Mammary epithelial cell (primary cell): ENCODE data around the gene KCNT1.

ENCODE experiments used
- CTCF ChIP-seq, 2 donors: IDR thresholded peaks in 1 of 2; conservative IDR thresholded peaks in 1 of 2; 2 replicates each; pipeline ENCODE4 v1.5.1; 2011 to 2012; ENCODE audit warnings: inconsistent platforms in 2 of 2, low read length in 2 of 2, mild to moderate bottlenecking in 2 of 2, control low read depth in 1 of 2, low read depth in 1 of 2; ENCODE audit not compliant: insufficient read depth in 1 of 2; ENCODE audit errors: extremely low read depth in 1 of 2
- EZH2 ChIP-seq: IDR thresholded peaks from 2 replicates; pipeline ENCODE4 v1.6.1; 2012; ENCODE audit warnings: low read length, inconsistent platforms, borderline replicate concordance

- TF ChIP-seq CTCF (conservative IDR thresholded peaks at IDR 0.05 in 1 of 2, IDR thresholded peaks at IDR 0.05 in 1 of 2; ENCODE audit: extremely low read depth in 1 of 2, insufficient read depth in 1 of 2, low read depth in 1 of 2, low read length in 2 of 2) = no peak
- TF ChIP-seq EZH2 = no peak
These were observed 70.9 kb downstream of the KCNT1 start for GRCh38 chr9:135772702-135773493.
